Activated T-helper 1 cell treated with Interleukin-2 at 50 U/mL for 16 hours (primary cell): ENCODE measurements around the gene DNASE1L2.
"Not testable (repeated sequence)": the region's sequence is repeated elsewhere in the genome, so short reads cannot be mapped to it uniquely, and the experiment has no call there.

Experiments used
- DNase-seq: peaks from one replicate; pipeline ENCODE4 v3.0.0-alpha.2; 2020; ENCODE audit warnings: low read depth

DNASE1L2 gene

GRCh38 chr16:2203119-2203688, 33.0 kb upstream of the DNASE1L2 start:
- DNase-seq, result not testable (repeated sequence)

- DNase-seq, result no peak
Observed at GRCh38 chr16:2204416-2205103, 31.7 kb upstream of the DNASE1L2 start.

DNA sequence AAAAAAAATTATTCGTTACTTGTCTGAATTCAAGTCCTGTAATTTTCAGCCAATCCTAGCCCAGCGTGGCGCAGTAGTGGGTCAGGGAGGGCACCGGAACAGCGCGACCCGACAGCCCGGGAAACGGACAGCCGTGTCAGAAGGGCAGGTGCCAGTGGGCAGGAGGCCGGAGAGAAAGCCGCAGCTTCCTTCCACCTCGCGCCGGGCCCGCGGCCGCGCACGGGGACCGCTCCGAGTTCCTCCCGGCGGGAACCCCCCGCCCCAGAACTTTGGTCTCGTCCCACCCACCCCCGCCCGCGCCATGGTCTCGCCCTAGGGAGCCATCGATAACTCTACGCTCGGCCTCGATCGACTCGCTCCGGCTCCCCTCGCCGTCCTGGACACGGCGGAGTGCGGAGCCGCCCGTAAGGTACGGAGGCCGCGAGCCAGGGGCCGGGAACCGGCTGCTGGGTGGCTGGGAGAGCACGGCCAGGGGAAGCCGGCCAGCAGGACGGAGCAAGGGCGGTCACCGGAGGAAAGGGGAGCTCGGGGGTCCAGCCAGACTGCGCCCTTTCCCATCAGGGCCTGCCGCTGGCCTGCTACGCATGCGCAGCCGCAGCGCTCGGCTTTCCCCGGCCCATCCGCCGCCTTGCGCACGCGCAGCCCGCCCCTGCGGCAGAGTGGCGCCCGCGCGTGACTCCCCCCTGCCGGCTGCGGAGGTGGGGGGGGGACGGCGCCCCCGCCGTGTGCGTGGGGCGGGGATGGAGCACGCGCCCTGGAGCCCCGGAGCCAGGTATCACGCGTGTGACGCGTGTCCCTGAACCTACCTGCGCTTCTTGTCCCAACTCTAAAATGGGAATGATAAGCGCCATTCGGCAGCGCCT, 30.9 kb upstream of the DNASE1L2 start, which contains the start of gene MLST8:
Gene MLST8, plus strand, starts transcription at position 351 of the 863 bp plus-strand sequence. CDS start 632 bp downstream, outside the sequence.
- peak; percentile 92 for DNase-seq

GRCh38 chr16:2205967-2206313, 30.3 kb upstream of the DNASE1L2 start:
- DNase-seq, result no peak

DNA sequence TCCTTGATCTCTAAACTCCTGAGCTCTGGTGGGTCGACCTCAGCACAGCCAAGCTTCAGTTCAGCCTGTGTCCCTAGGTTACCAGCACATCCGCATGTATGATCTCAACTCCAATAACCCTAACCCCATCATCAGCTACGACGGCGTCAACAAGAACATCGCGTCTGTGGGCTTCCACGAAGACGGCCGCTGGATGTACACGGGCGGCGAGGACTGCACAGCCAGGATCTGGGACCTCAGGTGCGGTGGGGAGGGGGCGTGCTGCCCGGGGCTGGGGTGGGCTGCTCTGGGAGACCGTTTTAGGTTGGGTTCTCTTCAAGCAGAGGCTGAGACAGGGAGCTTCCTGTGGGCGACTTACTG, 29.8 kb upstream of the DNASE1L2 start:
- DNase-seq, result no peak

GRCh38 chr16:2206780-2207433, 29.3 kb upstream of the DNASE1L2 start:
- no peak for DNase-seq

DNA sequence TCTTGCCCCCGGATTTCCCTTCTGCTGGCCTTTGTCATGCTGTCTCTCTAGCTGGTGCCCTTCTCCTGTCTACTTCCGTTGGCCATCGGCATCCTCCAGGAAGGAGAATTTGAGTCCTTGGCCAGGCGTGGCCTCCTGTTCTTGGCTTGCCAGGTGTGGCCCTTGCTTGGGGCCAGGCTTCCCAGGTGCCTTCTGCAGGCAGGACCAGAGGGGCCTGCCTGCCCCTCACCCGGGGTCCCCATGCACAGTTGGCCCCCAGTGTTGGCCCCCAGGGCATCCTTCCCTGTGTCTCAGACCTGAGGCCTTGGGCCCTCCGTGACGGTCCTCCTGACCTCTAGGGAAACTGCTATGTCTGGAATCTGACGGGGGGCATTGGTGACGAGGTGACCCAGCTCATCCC, 28.4 kb upstream of the DNASE1L2 start:
- no peak for DNase-seq

DNA sequence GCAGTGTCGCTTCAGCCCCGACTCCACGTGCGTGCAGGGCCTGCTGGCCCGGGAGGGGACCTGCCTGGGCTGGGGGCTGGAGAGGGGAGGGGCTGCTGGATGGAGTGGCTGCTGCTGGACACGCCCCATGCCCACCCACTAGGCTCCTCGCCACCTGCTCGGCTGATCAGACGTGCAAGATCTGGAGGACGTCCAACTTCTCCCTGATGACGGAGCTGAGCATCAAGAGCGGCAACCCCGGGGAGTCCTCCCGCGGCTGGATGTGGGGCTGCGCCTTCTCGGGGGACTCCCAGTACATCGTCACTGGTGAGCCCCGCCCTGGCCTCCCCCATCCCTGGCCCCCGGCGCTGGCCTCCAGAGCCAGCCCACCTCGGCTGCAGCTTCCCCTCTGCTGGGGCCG, 27.9 kb upstream of the DNASE1L2 start:
- DNase-seq, result no peak

DNA sequence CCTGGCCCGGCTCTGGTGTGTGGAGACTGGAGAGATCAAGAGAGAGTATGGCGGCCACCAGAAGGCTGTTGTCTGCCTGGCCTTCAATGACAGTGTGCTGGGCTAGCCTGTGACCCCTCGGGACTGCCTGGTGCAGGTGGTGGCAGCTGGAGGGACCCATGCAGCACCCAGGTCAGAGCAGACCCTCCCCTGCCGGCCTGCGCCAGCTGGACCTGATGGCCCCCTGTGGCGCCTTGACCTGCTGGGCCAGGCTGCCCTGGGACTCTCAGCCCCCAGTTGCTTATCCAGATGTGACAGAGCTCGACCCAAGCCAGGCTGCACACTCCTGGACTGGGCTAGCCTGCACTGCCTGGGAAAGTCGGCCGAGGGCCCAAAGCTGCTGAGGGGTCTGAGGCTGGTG, 27.5 kb upstream of the DNASE1L2 start:
- no peak for DNase-seq

- DNase-seq, result no peak
Observed at GRCh38 chr16:2209258-2210008, 26.8 kb upstream of the DNASE1L2 start.

DNA sequence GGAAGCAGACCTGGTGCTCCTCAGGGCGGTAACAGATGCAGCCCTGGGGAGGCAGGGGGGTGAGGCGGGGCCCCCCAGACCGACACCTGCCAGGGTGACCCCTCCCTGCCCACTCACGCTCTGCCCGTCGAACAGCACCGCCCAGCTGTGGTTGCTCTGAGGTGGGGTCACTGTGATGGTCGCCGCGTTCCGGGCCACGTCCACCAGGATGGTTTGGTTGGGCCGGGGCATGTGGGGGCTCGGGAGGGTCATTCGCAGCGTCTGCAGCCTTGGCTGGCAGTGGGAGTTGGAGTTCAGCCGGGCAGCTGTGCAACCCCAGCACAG, 26.3 kb upstream of the DNASE1L2 start:
- DNase-seq, result no peak

DNA sequence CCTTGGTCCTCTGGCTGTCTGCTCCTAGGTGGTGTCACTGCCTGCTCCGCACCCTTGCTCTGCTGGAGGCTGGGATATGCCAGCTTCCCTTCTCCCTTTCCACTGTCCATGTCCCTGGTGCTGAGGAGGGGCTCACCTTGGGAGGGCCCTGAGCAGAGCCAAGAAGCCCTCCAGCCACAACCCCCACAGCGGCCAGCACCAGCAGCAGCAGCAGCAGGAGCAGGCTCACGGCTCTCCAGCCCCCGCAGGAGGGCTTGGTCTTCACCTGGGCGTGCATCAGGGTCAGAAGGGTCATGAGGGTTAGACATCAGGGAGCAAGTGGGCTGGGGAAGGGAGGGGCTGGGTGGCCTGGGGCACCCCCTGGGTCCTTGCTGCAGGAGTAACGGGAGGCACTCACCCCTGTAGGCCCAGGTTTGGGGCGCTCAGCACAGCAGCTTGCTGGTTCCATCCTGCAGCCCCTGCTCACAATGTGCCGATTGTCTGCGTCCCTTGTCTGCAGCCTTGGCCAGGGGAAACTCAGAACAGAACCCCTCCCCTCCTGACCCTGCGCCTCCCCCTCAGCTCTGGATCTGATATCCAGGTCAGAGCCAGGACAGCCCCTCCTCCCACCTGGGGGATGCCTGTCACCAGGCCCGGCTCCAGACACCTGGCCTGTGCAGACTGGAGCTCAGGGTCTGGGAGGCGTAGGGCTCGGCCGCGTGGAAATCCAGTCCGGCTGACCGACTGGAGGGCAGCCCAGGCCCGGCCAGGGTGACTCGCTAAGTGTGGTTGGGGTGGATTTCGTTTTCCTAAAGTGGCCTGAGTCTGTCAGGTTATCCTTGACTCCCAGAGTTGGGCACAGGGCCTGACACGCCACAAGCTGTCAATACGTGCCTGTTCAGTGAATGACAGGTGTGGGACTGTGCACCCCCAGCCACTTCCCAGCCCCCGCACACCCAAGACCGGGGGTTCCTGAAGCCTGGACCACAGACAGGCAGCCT, 25.6 kb upstream of the DNASE1L2 start, which contains the start of gene BRICD5:
Gene BRICD5, minus strand, starts transcription at position 478 of the 980 bp plus-strand sequence. Its CDS starts 30 bp downstream, at position 448.
- DNase-seq, result no peak

DNA sequence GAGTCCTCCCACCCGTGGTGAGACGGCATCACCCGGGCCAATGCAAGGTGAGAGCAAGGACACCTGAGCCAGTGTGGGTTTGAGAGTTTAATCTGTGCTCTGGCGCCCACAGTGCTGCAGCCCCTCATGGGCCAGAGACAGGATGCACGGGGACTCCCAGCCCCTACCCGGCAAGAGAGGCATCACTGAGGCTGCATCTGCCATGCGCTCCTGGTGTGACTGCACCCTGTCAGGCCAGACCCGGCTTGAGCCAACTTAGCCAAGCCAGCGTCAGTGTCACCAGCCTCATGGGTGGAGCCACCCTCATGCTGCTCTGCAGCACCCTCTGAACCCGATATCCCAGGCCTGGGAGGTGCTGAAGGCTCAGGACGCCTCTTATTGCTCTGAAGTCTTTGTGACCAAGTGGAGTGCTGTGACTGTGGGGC, 24.3 kb upstream of the DNASE1L2 start:
- DNase-seq, result no peak

GRCh38 chr16:2212362-2213324, 23.6 kb upstream of the DNASE1L2 start:
- no peak for DNase-seq

DNA sequence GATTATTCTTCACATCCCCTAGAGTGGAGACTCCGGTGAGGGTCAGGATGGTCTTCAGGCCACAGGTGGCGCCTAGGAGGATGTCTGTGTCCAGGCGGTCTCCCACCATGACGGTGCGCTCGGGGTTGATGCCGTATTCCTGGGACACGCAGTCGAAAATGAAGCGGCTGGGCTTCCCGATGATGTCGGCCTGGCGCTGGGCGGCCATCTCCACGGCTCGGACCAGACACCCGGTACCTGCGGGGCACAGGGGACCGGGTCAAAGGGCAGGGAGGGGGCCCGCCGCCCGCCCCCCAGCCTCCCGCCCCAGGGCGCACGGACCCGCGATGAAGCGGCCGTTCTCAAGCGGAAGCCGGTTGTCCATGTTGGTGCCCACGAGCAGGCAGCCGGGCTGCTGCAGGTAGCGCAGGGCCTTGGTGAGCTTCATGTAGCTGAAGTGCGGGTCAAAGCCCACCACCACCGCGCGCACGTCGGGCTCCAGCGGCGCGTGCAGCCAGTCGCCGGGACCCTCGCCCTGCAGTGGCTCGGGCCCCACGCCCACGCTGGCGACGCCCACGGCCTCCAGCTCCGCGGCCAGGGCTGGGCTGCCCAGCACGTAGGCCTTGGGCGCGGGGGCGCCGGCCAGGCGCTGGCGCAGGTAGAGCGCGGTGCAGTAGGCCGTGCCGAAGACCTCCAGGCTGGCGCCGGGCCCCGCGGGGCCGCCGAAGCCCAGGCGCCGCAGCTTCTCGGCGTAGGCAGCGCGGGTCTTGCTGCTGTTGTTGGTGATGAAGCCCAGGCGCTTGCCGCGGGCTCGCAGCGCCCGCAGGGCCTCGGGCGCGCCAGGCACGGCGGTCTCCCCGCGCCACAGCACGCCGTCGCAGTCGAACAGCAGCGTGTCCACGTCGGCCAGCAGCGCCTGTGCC, 22.2 kb upstream of the DNASE1L2 start:
- no peak for DNase-seq

DNA sequence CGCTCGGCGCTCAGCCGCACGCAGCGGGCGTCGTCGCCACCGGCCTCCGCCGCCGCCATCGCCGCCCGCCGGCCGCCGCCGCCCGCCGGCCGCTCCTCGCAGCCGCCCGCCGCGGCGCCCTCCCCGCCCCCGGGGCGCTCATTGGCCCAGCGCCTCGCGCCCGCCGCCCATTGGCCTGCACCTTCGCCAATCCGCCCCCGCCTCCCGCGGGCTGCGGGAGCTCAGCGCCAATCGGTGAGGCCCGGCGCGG, 21.6 kb upstream of the DNASE1L2 start, which contains the start of gene PGP:
Gene PGP, minus strand, starts transcription at position 122 of the 250 bp plus-strand sequence. Its CDS starts 63 bp downstream, at position 59.
- no peak for DNase-seq

DNA sequence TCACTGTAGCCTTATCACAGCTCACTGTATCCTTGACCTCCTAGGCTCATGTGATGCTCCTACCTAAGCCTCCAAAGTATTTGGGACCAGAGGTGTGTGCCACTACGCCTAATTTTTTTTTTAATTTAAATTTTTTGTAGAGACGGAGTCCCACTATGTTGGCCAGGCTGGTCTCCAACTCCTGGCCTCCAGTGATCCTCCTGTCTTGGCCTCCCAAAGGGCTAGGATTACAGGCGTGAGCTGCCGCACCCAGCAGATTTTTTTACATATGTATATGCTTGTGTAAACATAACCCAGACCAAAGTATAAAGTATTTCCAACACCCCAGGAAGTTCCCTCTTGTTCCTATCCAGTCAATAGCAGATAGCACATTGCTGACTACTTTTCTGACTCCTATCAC, 19.9 kb upstream of the DNASE1L2 start:
- no peak for DNase-seq

DNA sequence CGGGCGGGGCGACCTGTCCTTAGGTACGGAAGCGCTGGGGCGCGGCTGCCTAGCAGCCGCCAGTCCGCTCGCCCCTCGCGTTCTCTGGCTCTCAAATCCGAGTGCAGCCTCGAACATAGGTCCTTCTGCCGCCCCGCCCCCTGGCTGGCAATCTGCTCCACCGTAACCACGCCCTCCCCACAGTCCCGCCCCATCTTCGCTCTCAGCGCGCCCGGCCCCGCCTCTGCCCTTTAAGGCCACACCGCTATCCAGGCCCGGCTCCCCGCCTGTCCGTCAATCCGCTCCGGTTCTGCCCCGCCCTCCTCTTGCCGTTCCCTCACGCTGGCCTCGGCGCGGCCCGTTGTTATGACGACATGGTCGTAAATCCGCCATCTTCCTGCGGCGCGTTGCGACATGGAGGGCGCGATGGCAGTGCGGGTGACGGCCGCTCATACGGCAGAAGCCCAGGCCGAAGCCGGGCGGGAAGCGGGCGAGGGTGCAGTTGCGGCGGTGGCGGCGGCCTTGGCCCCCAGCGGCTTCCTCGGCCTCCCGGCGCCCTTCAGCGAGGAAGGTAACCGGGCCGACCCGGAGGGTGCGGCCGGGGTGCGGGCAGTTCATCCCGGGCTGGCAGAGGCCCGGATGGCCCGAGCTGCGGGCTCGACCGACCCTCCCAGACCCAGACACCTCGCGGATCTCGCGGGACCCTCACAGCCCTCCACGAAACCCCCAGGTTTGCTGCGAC, 12.9 kb upstream of the DNASE1L2 start, which contains the start of gene E4F1:
Gene E4F1, plus strand, starts transcription at position 371 of the 721 bp plus-strand sequence. Its CDS starts 23 bp downstream, at position 394.
- DNase-seq, result peak; percentile 98
